Measurements from ENCODE around the gene SPSB3.

Gene SPSB3

GRCh38 chr16:1793578-1794220, 11.3 kb upstream of the SPSB3 start, which contains the start of gene IGFALS:
IGFALS (minus strand) TSS chr16:1793705; CDS start chr16:1793652, 53 bp downstream.
- no peak within 1 kb of the TSS for H3K4me3 ChIP-seq (ENCODE audit: extremely low read depth, insufficient read depth, low read length, poor library complexity, severe bottlenecking)
- no peak within 1 kb of the TSS for H3K27ac ChIP-seq (ENCODE audit: low read depth, low read length, severe bottlenecking)
- no peaks in the 10 kb centered on the region for H3K4me1 ChIP-seq (ENCODE audit: control insufficient read depth, insufficient read depth, low read length, poor library complexity, severe bottlenecking)
- peaks cover 4% of the 10 kb centered on the region for H3K9me3 ChIP-seq (ENCODE audit: control insufficient read depth, low read length)
- WGBS, 2 experiments (ENCODE audit: insufficient coverage in 2 of 2) = 92 to 95% methylated on average over 16 to 27 of the region's 28 CpGs
- H3K36me3 ChIP-seq (ENCODE audit: control insufficient read depth, insufficient read depth, low read length) = peaks cover 13% of the 10 kb centered on the region

- Histone ChIP-seq H3K27ac (ENCODE audit: low read depth, low read length, severe bottlenecking) (no peak overlapping the region), H3K9me3 (ENCODE audit: control insufficient read depth, low read length) (peaks cover 2% of the 10 kb centered on the region), H3K4me3 (ENCODE audit: extremely low read depth, insufficient read depth, low read length, poor library complexity, severe bottlenecking) (no peak overlapping the region), H3K4me1 (ENCODE audit: control insufficient read depth, insufficient read depth, low read length, poor library complexity, severe bottlenecking) (no peaks in the 10 kb centered on the region), H3K36me3 (ENCODE audit: control insufficient read depth, insufficient read depth, low read length) (peaks cover 19% of the 10 kb centered on the region)
- WGBS, 2 experiments (ENCODE audit: insufficient coverage in 2 of 2) = 93 to 95% methylated on average over 23 to 31 of the region's 33 CpGs
Measured at GRCh38 chr16:1792836-1793577, 10.6 kb upstream of the SPSB3 start.

- 92 to 96% methylated on average over 52 to 59 of the region's 59 CpGs for WGBS, 2 experiments (ENCODE audit: insufficient coverage in 2 of 2)
- H3K27ac ChIP-seq (ENCODE audit: low read depth, low read length, severe bottlenecking) = no peak overlapping the region
- no peak overlapping the region for H3K4me3 ChIP-seq (ENCODE audit: extremely low read depth, insufficient read depth, low read length, poor library complexity, severe bottlenecking)
- no peaks in the 10 kb centered on the region for H3K4me1 ChIP-seq (ENCODE audit: control insufficient read depth, insufficient read depth, low read length, poor library complexity, severe bottlenecking)
- H3K36me3 ChIP-seq (ENCODE audit: control insufficient read depth, insufficient read depth, low read length) = peaks cover 28% of the 10 kb centered on the region
- H3K9me3 ChIP-seq (ENCODE audit: control insufficient read depth, low read length) = no peaks in the 10 kb centered on the region
Measured at GRCh38 chr16:1791943-1792812, 9.8 kb upstream of the SPSB3 start.

GRCh38 chr16:1791256-1791942, 9.0 kb upstream of the SPSB3 start:
- Histone ChIP-seq H3K9me3 (ENCODE audit: control insufficient read depth, low read length) (no peaks in the 10 kb centered on the region), H3K27ac (ENCODE audit: low read depth, low read length, severe bottlenecking) (no peak overlapping the region), H3K4me1 (ENCODE audit: control insufficient read depth, insufficient read depth, low read length, poor library complexity, severe bottlenecking) (no peaks in the 10 kb centered on the region), H3K4me3 (ENCODE audit: extremely low read depth, insufficient read depth, low read length, poor library complexity, severe bottlenecking) (no peak overlapping the region), H3K36me3 (ENCODE audit: control insufficient read depth, insufficient read depth, low read length) (peaks cover 35% of the 10 kb centered on the region)
- 95 to 96% methylated on average over 44 to 53 of the region's 53 CpGs for WGBS, 2 experiments (ENCODE audit: insufficient coverage in 2 of 2)

DNA sequence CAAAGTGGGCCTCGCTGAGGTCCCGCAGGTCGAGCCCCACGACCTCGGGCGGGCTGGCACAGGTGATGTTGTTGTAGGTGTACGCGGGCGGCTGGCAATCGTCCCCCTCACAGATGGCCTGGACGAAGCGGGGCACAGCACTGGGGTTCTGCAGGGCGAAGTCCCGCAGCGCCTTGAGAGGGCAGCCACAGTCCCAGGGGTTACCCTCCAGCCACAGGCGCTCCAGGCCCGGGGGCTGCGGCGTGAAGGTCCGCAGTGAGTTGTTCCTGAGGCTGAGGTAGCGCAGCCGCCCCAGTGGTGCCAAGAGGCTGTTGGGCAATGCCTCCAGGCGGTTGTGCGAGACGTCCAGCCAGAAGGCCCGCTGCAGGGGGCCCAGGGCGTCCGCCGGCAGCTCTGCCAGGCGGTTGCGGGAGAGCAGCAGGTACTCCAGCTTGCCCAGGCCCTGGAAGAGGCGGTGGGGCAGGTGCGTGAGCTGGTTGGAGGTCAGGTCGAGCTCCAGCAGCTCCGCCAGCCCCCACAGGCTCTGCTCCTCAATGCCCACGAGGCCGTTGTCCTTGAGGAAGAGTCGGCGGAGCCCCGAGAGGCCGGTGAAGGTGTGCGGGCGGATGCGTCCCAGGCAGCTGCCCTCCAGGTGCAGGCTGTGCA, 8.4 kb upstream of the SPSB3 start:
- H3K36me3 ChIP-seq (ENCODE audit: control insufficient read depth, insufficient read depth, low read length) = peaks cover 42% of the 10 kb centered on the region
- H3K4me1 ChIP-seq (ENCODE audit: control insufficient read depth, insufficient read depth, low read length, poor library complexity, severe bottlenecking) = no peaks in the 10 kb centered on the region
- no peak overlapping the region for H3K4me3 ChIP-seq (ENCODE audit: extremely low read depth, insufficient read depth, low read length, poor library complexity, severe bottlenecking)
- no peak overlapping the region for H3K27ac ChIP-seq (ENCODE audit: low read depth, low read length, severe bottlenecking)
- WGBS, 2 experiments (ENCODE audit: insufficient coverage in 2 of 2) = 97 to 99% methylated on average over 36 to 44 of the region's 44 CpGs
- H3K9me3 ChIP-seq (ENCODE audit: control insufficient read depth, low read length) = no peaks in the 10 kb centered on the region

DNA sequence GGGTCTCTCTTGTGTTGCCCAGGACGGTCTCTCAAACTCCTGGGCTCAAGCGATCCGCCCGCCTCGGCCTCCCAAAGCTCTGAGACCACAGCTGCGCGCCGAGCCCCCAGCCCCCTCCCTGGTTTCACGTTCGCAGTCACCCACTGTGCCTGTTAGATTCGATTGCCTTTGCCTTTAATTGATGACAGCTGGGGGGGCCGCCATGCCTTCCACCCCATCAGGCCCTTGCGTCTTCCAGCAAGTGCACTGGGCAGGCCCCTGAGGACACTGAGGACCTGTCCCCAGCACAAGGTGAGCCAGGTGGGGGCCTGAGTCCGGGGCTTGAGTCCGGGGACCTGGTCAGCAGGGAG, 7.9 kb upstream of the SPSB3 start:
- Histone ChIP-seq H3K36me3 (ENCODE audit: control insufficient read depth, insufficient read depth, low read length) (peaks cover 47% of the 10 kb centered on the region), H3K27ac (ENCODE audit: low read depth, low read length, severe bottlenecking) (no peak overlapping the region), H3K4me3 (ENCODE audit: extremely low read depth, insufficient read depth, low read length, poor library complexity, severe bottlenecking) (no peak overlapping the region), H3K4me1 (ENCODE audit: control insufficient read depth, insufficient read depth, low read length, poor library complexity, severe bottlenecking) (no peaks in the 10 kb centered on the region), H3K9me3 (ENCODE audit: control insufficient read depth, low read length) (no peaks in the 10 kb centered on the region)
- WGBS, 2 experiments (ENCODE audit: insufficient coverage in 2 of 2) = 93 to 96% methylated on average over 12 to 15 of the region's 15 CpGs

DNA sequence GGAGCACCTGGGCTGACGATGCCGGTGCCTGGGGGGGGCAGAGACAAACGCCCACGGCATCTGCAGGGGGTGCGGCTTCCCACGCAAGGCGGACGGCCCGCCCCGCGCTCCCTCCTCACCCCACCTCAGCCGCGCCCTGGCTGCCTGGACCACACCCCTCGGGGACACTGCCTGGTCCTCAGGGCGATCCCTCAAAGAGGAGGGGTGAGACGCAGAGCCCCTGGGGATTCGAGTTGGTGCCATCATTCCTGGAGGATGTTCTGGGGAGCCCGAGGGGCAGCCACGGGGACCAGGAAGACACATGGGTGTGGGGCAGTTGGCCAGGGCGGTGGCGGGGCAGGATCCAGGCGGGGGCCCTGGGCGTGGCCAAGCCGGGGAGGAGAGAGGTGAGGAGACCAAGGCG, 7.3 kb upstream of the SPSB3 start:
- H3K36me3 ChIP-seq (ENCODE audit: control insufficient read depth, insufficient read depth, low read length) = peaks cover 49% of the 10 kb centered on the region
- H3K4me1 ChIP-seq (ENCODE audit: control insufficient read depth, insufficient read depth, low read length, poor library complexity, severe bottlenecking) = no peaks in the 10 kb centered on the region
- H3K27ac ChIP-seq (ENCODE audit: low read depth, low read length, severe bottlenecking) = no peak overlapping the region
- 92 to 98% methylated on average over 9 to 17 of the region's 25 CpGs for WGBS, 2 experiments (ENCODE audit: insufficient coverage in 2 of 2)
- no peak overlapping the region for H3K4me3 ChIP-seq (ENCODE audit: extremely low read depth, insufficient read depth, low read length, poor library complexity, severe bottlenecking)
- no peaks in the 10 kb centered on the region for H3K9me3 ChIP-seq (ENCODE audit: control insufficient read depth, low read length)

DNA sequence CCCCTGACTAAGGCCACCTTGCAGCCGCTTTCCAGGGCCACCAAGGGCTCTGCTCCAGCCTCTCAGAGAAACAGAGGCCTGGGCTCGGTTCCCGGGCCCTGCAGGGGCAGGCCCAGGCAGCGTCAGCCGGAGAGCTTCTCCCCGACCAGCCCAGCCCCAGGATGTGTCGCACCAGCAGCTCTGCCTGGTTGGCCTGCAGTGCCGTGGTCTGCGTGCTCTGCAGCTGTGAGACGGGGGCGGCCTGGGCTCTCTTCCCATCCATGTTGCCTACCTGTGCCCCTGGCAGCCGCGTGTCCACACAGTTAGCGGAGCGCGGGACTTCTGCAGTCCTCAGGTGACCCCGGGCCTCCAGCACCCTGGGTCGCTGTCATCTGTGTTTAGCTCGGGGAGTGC, 6.3 kb upstream of the SPSB3 start:
- peaks cover 49% of the 10 kb centered on the region for H3K36me3 ChIP-seq (ENCODE audit: control insufficient read depth, insufficient read depth, low read length)
- H3K9me3 ChIP-seq (ENCODE audit: control insufficient read depth, low read length) = no peaks in the 10 kb centered on the region
- H3K4me1 ChIP-seq (ENCODE audit: control insufficient read depth, insufficient read depth, low read length, poor library complexity, severe bottlenecking) = no peaks in the 10 kb centered on the region
- H3K27ac ChIP-seq (ENCODE audit: low read depth, low read length, severe bottlenecking) = no peak overlapping the region
- 85 to 90% methylated on average over 17 to 19 of the region's 19 CpGs for WGBS, 2 experiments (ENCODE audit: insufficient coverage in 2 of 2)
- no peak overlapping the region for H3K4me3 ChIP-seq (ENCODE audit: extremely low read depth, insufficient read depth, low read length, poor library complexity, severe bottlenecking)

DNA sequence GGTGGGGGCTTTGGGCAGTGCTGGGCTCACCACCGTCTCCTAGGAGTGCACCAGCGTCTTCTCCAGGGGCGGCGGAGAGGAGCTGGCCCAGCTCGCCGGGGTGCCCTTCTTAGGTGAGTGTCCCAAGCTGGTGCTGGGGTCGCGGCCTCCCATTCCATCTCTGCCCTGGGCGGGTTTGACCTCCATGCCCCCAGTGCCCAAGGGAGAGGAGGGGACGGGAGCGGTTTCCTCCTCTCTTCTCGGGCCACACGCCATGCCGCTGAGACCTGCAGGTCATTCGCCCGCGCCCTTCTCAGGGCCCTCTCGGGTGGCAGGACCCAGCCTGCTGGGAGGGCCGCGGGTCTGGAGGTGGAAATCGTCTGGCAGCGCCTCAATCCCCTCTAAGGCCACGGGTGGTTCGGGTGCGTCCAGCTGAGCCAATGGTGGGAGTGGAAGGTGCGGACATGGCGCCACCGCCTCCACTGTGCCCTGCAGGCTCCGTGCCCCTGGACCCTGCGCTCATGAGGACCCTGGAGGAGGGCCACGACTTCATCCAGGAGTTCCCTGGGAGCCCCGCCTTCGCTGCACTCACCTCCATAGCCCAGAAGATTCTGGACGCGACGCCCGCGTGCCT, 5.8 kb upstream of the SPSB3 start:
- 95 to 96% methylated on average over 30 to 34 of the region's 38 CpGs for WGBS, 2 experiments (ENCODE audit: insufficient coverage in 2 of 2)
- H3K36me3 ChIP-seq (ENCODE audit: control insufficient read depth, insufficient read depth, low read length) = peaks cover 49% of the 10 kb centered on the region
- H3K9me3 ChIP-seq (ENCODE audit: control insufficient read depth, low read length) = no peaks in the 10 kb centered on the region
- no peak overlapping the region for H3K27ac ChIP-seq (ENCODE audit: low read depth, low read length, severe bottlenecking)
- no peak overlapping the region for H3K4me3 ChIP-seq (ENCODE audit: extremely low read depth, insufficient read depth, low read length, poor library complexity, severe bottlenecking)
- H3K4me1 ChIP-seq (ENCODE audit: control insufficient read depth, insufficient read depth, low read length, poor library complexity, severe bottlenecking) = no peaks in the 10 kb centered on the region
